Activated CD8-positive, alpha-beta T cell treated with anti-CD3 and anti-CD28 coated beads for 36 hours (primary cell): ENCODE measurements around the gene MYOCD. TPM values are rescaled to one million over a fixed set of nuclear protein-coding genes. Genes with fewer than 3 reads are reported as not detected.

Experiments
- ATAC-seq: fragments of 200-7000 bp; cut with Tn5 transposase; one replicate; pipeline ENCODE4 v1.10.0; 2021; ENCODE audit warnings: mild to moderate bottlenecking, moderate library complexity
- CTCF ChIA-PET: fragments of 350-600 bp; sonication (Branson Sonifier 250); formaldehyde crosslinking; loops from one replicate; lab custom pipeline; 2021; ENCODE audit warnings: antibody characterized with exemption; lab: Charles Lee
- POLR2A ChIA-PET: fragments of 350-600 bp; sonication (Branson Sonifier 250); formaldehyde crosslinking; loops from one replicate; lab custom pipeline; 2021; ENCODE audit warnings: antibody characterized with exemption; lab: Charles Lee
- DNase-seq: peaks from one replicate; pipeline ENCODE4 v3.0.0-alpha.2; 2020
- H3K27ac Mint-ChIP-seq: one replicate; pipeline ENCODE4 v1.8.0; 2021; ENCODE audit warnings: mild to moderate bottlenecking, mixed read lengths
- H3K27me3 Mint-ChIP-seq: one replicate; pipeline ENCODE4 v1.8.0; 2021; ENCODE audit warnings: mixed read lengths
- H3K36me3 Mint-ChIP-seq: one replicate; pipeline ENCODE4 v1.8.0; 2021; ENCODE audit warnings: low read depth, mixed read lengths
- H3K4me1 Mint-ChIP-seq: one replicate; pipeline ENCODE4 v1.8.0; 2021; ENCODE audit warnings: low read depth, mixed read lengths
- H3K4me3 Mint-ChIP-seq: one replicate; pipeline ENCODE4 v1.8.0; 2021; ENCODE audit warnings: mild to moderate bottlenecking, moderate library complexity, mixed read lengths
- H3K9me3 Mint-ChIP-seq: one replicate; pipeline ENCODE4 v1.8.0; 2021; ENCODE audit warnings: mixed read lengths
- intact Hi-C: fragments of 100-400 bp; cut with micrococcal nuclease; formaldehyde crosslinking; loops from one replicate; pipeline ENCODE4 v1.10.0; 2022
- total RNA-seq, 2 experiments: library from RNA; stranded (reverse); gene quantifications; one replicate each; pipeline ENCODE4 v1.2.3, GENCODE V29; 2021
- TF ChIP-seq, protein P1 (sequence below): fragments of 200-600 bp; IDR thresholded peaks from one replicate; pipeline ENCODE4 v1.8.0; 2022; ENCODE audit warnings: antibody characterized with exemption, mild to moderate bottlenecking

The MYOCD gene
- total RNA-seq, 2 experiments from 2014 or later, result not detected

GRCh38 chr17:12790249-12791106 is 124.8 kb downstream of the MYOCD start:
- H3K4me1 Mint-ChIP-seq, result no peaks in the 10 kb centered on the region
- peak overlapping the region; percentile 42 for H3K4me3 Mint-ChIP-seq
- ATAC-seq (no peak), DNase-seq (no peak)
- H3K27ac Mint-ChIP-seq, result no peak overlapping the region
- intact Hi-C loops, result no loop called here
- no peaks in the 10 kb centered on the region for H3K9me3 Mint-ChIP-seq
- ChIA-PET CTCF (no interaction called here), POLR2A (no interaction called here)
- H3K36me3 Mint-ChIP-seq, result no peaks in the 10 kb centered on the region
- H3K27me3 Mint-ChIP-seq, result peaks cover 35% of the 10 kb centered on the region
- TF ChIP-seq, protein P1, sequence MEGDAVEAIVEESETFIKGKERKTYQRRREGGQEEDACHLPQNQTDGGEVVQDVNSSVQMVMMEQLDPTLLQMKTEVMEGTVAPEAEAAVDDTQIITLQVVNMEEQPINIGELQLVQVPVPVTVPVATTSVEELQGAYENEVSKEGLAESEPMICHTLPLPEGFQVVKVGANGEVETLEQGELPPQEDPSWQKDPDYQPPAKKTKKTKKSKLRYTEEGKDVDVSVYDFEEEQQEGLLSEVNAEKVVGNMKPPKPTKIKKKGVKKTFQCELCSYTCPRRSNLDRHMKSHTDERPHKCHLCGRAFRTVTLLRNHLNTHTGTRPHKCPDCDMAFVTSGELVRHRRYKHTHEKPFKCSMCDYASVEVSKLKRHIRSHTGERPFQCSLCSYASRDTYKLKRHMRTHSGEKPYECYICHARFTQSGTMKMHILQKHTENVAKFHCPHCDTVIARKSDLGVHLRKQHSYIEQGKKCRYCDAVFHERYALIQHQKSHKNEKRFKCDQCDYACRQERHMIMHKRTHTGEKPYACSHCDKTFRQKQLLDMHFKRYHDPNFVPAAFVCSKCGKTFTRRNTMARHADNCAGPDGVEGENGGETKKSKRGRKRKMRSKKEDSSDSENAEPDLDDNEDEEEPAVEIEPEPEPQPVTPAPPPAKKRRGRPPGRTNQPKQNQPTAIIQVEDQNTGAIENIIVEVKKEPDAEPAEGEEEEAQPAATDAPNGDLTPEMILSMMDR, result no peak

GRCh38 chr17:12794919-12795532 is 129.3 kb downstream of the MYOCD start:
- ChIA-PET POLR2A (no interaction called here), CTCF (no interaction called here)
- intact Hi-C loops, result no loop called here
- H3K9me3 Mint-ChIP-seq, result peaks cover 9% of the 10 kb centered on the region
- H3K27me3 Mint-ChIP-seq, result peaks cover 22% of the 10 kb centered on the region
- DNase-seq, result no peak
- peaks cover 1% of the 10 kb centered on the region for H3K36me3 Mint-ChIP-seq
- ATAC-seq, result no peak
- H3K4me3 Mint-ChIP-seq, result no peak overlapping the region
- no peak overlapping the region for H3K27ac Mint-ChIP-seq
- no peaks in the 10 kb centered on the region for H3K4me1 Mint-ChIP-seq
- TF ChIP-seq, protein P1, result no peak

DNA sequence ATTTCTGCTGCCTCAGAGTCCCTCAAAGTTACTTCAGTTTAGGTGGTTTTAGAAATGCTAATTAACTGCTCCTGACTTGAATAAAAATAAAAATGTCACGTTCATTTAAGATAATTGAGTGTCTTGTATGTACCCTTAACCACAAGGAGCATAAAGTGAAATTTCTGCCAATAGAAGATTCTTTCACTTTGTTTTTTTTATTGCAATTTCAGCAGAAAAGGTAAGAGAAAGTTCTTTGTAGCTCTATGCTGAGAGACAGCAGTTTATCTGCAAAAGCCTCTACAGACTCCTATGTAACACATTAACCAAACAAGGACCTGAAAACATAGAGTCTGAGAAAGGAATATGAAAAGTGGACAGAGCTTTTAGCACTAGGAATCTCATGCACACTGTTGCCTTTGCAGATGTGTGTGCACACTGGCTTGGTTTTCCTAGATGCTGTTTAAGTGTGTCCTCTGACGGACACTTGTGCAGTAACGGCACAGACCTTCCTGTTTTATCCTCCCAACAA is 135.2 kb downstream of the MYOCD start:
- ATAC-seq, result no peak
- intact Hi-C loops, result no loop called here
- TF ChIP-seq, protein P1, result no peak

DNA sequence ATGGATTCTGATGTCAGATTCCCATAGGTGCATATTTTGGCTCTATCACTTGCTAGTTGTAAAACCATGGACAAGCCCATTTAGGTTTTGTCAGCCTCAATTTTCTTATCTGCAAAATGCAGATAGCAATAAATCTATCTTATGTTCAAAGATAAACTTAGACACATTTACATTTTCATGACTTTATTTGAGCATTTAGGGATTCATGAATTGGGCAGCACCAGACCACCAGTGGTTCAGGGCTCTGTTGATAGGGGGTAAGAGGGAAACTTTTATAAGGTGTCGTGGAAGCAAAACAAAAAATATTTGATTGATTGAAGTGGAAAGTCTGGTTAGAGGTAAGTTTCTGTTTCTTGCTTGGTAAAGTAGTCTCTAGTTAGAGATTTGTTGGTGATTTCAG is 140.9 kb downstream of the MYOCD start:
- Mint-ChIP-seq H3K9me3 (peaks cover 21% of the 10 kb centered on the region), H3K27ac (no peak overlapping the region), H3K4me3 (no peak overlapping the region), H3K27me3 (peaks cover 4% of the 10 kb centered on the region), H3K36me3 (no peaks in the 10 kb centered on the region), H3K4me1 (no peaks in the 10 kb centered on the region)
- ChIA-PET POLR2A (no interaction called here), CTCF (no interaction called here)
- ATAC-seq (no peak), DNase-seq (no peak)
- TF ChIP-seq, protein P1, result no peak
- intact Hi-C loops, result no loop called here

More for the DNA sequence above, 135.2 kb downstream of the MYOCD start:
- CTCF ChIA-PET, result no interaction called here
- peaks cover 11% of the 10 kb centered on the region for H3K9me3 Mint-ChIP-seq
- H3K27me3 Mint-ChIP-seq, result peaks cover 2% of the 10 kb centered on the region
- H3K4me1 Mint-ChIP-seq, result no peaks in the 10 kb centered on the region
- H3K36me3 Mint-ChIP-seq, result peaks cover 1% of the 10 kb centered on the region
- H3K4me3 Mint-ChIP-seq, result no peak overlapping the region
- POLR2A ChIA-PET, result no interaction called here
- no peak overlapping the region for H3K27ac Mint-ChIP-seq
- DNase-seq, result no peak

DNA sequence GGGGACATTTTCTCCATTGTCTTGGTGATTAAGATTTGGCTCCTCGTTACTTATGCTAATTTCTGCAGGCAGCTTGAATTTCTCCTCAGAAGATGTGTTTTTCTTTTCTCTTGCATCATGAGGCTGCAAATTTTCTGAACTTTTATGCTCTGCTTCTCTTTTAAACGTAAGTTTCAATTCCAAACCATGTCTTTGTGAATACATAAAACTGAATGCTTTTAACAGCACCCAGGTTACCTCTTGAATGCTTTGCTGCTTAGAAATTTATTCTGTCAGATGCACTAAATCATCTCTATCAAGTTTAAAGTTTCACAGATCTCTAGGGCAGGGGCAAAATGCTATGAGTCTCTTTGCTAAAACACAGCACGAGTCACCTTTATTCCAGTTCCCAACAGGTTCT is 143.0 kb downstream of the MYOCD start:
- TF ChIP-seq, protein P1, result no peak
- H3K4me3 Mint-ChIP-seq, result no peak overlapping the region
- H3K27ac Mint-ChIP-seq, result no peak overlapping the region
- CTCF ChIA-PET, result no interaction called here
- peaks cover 20% of the 10 kb centered on the region for H3K9me3 Mint-ChIP-seq
- H3K36me3 Mint-ChIP-seq, result no peaks in the 10 kb centered on the region
- DNase-seq (no peak), ATAC-seq (no peak)
- POLR2A ChIA-PET, result no interaction called here
- peaks cover 2% of the 10 kb centered on the region for H3K27me3 Mint-ChIP-seq
- intact Hi-C loops, result no loop called here
- H3K4me1 Mint-ChIP-seq, result no peaks in the 10 kb centered on the region
